ENCODE results near the gene CCL8.
"Not testable (repeated sequence)": the region's sequence is repeated elsewhere in the genome, so short reads cannot be mapped to it uniquely, and the experiment has no call there.

Gene CCL8

DNA sequence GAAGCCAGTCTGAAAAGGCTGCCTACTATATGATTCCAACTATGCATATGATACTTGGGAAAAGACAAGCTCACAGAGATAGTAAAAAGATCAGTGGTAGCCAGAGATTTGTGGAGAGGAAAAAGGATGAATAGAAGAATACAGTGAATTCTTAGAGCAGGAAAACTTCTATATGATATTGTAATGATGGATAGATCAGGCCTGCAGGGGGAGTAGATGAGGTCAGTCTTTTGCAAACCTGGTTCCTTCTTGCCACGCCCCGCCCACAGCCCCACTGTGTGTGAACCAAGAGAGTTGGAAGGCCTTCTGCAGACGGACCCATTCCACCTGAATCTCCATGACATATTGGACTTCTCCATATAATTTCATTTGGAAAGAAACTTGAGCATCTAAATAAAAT, 761 bp upstream of the CCL8 start:
- DNase-seq: no peak

GRCh38 chr17:34321964-34322363, 2.7 kb downstream of the CCL8 start:
- no peak for DNase-seq

DNA sequence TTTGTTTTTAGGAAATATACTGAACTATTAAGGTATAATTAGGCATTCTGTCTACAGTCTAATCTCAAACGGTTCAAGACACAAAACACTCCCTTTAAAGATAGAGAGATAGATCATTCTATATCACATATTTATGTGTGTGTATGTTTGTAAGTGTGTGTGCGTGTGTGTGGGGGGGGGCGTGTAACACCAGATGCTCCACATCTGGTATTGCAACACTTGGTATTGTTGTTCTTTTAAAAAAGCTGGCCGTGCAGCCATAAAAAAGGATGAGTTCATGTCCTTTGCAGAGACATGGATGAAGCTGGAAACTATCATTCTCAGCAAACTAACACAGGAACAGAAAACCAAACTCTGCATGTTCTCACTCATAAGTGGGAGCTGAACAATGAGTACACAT, 8.3 kb downstream of the CCL8 start:
- DNase-seq: not testable (repeated sequence)

DNA sequence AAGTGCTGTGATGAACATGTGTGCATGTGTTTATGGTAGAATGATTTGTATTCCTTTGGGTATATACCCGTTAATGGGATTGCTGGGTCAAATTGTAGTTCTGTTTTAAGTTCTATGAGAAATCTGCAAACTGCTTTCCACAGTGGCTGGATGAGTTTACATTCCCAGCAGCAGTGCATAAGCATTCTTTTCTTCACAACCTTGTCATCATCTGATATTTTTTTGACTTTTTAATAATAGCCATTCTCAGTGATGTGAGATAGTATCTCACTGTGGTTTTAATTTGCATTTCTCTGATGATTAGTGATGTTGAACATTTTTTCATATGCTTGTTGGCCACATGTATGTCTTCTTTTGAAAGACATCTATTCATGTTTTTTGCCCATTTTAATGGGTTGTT, 18.5 kb downstream of the CCL8 start:
- no peak for DNase-seq

GRCh38 chr17:34339138-34339770, 20.0 kb downstream of the CCL8 start:
- DNase-seq: no peak

GRCh38 chr17:34341916-34342315, 22.7 kb downstream of the CCL8 start:
- DNase-seq: no peak

DNA sequence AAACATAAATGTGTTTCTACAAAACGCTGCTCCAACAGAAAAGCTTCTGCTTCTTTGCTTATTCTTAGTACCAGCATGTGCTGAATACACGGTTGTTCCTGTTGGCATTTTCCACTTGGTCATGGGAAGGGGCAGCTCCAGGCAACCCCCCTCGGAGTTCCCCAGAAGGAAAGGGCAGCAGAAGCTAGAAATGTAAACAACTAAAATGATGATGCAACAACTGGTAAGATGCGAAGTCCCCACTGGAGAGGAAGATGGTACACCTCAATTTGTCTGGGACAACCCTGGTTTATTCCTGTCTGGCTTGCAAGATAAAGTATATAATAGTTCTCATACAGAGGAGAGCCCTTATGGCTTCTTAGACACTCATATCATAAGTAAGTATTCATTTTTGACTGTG, 27.8 kb downstream of the CCL8 start:
- DNase-seq: no peak

GRCh38 chr17:34349751-34350150, 30.5 kb downstream of the CCL8 start:
- DNase-seq: no peak

GRCh38 chr17:34351096-34351495, 31.9 kb downstream of the CCL8 start:
- no peak for DNase-seq

GRCh38 chr17:34352191-34352590, 33.0 kb downstream of the CCL8 start:
- no peak for DNase-seq

GRCh38 chr17:34354637-34355036, 35.4 kb downstream of the CCL8 start:
- no peak for DNase-seq

- DNase-seq: no peak
Measured at GRCh38 chr17:34356194-34356593, 37.0 kb downstream of the CCL8 start, which contains the start of gene CCL13. TSS of gene CCL13 (plus strand) at chr17:34356480. CDS start at chr17:34356527, 47 bp downstream.

- no peak for DNase-seq
Measured at GRCh38 chr17:34357398-34357797, 38.2 kb downstream of the CCL8 start.

DNA sequence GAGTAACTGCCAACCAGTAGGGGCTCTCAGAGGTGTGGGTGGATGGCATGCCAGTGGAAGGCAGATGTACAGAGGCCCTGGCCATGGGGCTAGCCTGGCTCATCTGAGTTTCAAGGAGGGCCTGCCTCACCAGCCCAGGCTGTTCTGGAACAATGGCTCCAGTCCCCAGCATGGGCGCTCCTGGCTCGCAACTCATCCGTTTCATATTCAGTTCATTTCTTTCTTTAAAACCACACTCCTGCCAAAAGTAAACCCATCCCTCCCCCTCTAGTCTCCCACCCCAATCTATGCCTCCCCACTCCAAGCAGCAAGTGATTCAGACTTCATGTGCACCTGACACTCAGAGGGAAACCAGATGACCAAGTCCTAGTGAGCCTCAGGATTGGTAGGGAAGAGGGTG, 39.4 kb downstream of the CCL8 start:
- no peak for DNase-seq

GRCh38 chr17:34360601-34361270, 41.5 kb downstream of the CCL8 start:
- no peak for DNase-seq

GRCh38 chr17:34361478-34362061, 42.3 kb downstream of the CCL8 start:
- DNase-seq: peak; percentile 86

DNA sequence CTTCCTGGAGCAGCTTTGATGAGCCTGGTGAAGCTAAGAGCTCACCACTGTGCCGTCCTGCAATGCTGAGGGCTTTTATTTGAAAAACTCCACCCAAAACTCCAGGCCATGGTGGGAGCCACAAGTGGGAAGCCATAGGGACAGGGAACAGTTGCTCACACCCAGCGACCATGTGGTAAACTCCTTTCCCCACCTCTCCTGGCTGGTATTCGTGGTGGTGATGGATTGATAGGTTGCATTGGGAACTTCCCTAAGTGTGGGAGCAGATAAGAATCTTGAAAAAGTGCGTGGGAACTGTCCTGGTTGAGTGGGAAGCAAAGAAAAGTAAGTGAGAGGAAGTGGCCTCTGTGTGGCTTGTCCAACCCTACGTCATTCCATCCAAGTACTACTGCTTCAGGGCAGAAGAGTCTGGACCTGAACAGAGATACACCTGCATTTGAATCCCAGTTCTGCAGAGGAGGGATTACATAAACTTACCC, 44.0 kb downstream of the CCL8 start, which contains the start of gene CCL1:
Gene CCL1 (minus strand): TSS at position 51 of the 479 bp plus-strand sequence. CDS start 72 bp downstream, outside the sequence.
- DNase-seq: no peak

DNA sequence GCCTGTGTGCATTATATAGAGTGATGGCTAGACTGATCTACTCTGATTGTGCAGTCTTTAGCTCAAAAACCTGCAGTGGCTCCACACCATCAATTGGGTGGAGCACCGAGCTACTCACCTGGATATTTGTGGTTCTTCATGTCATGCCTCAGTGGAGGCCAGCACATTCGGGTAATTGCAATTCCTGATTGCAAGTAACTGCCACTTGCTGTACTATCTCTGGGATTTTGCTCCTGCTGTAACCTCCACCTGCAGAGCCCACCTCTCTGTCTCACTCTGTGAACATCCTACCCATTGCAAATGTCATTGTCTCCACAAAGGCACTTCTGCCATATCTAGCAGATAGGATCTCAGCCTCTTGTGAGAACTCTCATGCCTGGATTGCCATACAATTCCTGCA, 45.5 kb downstream of the CCL8 start:
- DNase-seq: no peak

DNA sequence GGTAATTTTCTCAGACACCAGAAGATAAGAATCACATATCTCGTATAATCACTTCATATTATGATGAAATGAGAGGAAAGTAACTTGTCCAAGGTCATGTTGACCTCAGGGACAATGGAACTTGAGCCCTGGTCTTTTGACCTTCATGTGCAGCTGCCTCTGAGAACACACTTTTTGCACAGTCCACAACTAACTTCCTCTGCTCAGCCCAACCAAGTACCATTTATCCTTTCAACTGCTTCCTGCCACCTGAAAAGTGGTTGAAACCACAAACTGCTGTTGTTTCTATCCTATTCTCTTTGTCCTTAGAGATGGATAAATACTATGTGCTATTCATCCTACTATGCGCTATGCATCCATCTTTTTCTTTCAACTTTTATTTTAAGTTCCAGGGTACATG, 46.1 kb downstream of the CCL8 start:
- DNase-seq: no peak

GRCh38 chr17:34366010-34366409, 46.8 kb downstream of the CCL8 start:
- no peak for DNase-seq

- DNase-seq: no peak
Measured at GRCh38 chr17:34366529-34367107, 47.4 kb downstream of the CCL8 start.

GRCh38 chr17:34367486-34368195, 48.4 kb downstream of the CCL8 start:
- DNase-seq: no peak
